SK-N-MC (cell line): ENCODE data around the gene PLPP4.

Experiments
- DNase-seq: peaks from one replicate; pipeline ENCODE4 v3.0.0-alpha.2; 2011; ENCODE audit warnings: low read depth, low spot score
- H3K27ac ChIP-seq: fragments of 200-600 bp; sonication (generic); 2 replicates; pipeline ENCODE4 v1.5.1; 2016; ENCODE audit warnings: mixed run types
- H3K36me3 ChIP-seq: fragments of 200-600 bp; sonication (generic); 2 replicates; pipeline ENCODE4 v1.6.1; 2017; ENCODE audit warnings: antibody characterized with exemption, low read length, mixed read lengths; ENCODE audit not compliant: insufficient read depth
- H3K4me3 ChIP-seq: fragments of 200-600 bp; sonication (generic); 2 replicates; pipeline ENCODE4 v1.5.1; 2016
- H3K9ac ChIP-seq: fragments of 200-600 bp; sonication (generic); 2 replicates; pipeline ENCODE4 v1.8.0; 2017; ENCODE audit warnings: mixed run types, mixed read lengths; ENCODE audit not compliant: insufficient read length
- H3K9me3 ChIP-seq: fragments of 200-600 bp; sonication (generic); 2 replicates; pipeline ENCODE4 v1.6.1; 2017; ENCODE audit warnings: low read depth, mild to moderate bottlenecking, antibody characterized with exemption, low read length, moderate library complexity, mixed read lengths
- EZH2 ChIP-seq: fragments of 200-600 bp; sonication (generic); IDR thresholded peaks from one replicate; pipeline ENCODE4 v1.6.1; 2017; ENCODE audit warnings: antibody characterized with exemption
- FOXP2 ChIP-seq: optimal IDR thresholded peaks from 2 replicates; pipeline ENCODE3; 2011; ENCODE audit warnings: mild to moderate bottlenecking, moderate library complexity; ENCODE audit not compliant: insufficient read depth; ENCODE audit errors: extremely low read length, control extremely low read depth
- POLR2AphosphoS5 ChIP-seq: IDR thresholded peaks from 2 replicates; pipeline ENCODE4 v1.6.1; 2012; ENCODE audit warnings: mild to moderate bottlenecking, low read depth, low read length, borderline replicate concordance

The PLPP4 gene

DNA sequence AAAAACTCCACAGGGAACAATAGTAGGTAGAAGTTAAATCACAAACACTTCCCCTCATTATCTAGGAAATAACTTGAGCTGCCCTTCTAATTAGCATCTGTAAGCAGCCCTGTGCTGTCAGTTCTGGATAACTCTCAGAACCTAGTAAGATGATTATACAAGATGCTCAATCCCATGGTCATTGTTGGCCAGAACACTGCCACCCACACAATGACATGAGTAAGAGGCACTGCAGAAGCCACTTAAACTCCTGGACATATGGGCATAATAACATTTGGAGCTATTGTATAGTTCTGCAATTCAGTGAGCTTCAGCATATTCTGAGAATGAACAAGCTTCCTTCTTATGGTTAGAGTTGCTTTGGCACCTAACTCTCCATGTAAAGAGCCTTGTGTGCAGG lies 153.8 kb downstream of the PLPP4 start:
- H3K27ac ChIP-seq = no peak overlapping the region
- TF ChIP-seq FOXP2 (no peak), POLR2AphosphoS5 (no peak), EZH2 (no peak)

DNA sequence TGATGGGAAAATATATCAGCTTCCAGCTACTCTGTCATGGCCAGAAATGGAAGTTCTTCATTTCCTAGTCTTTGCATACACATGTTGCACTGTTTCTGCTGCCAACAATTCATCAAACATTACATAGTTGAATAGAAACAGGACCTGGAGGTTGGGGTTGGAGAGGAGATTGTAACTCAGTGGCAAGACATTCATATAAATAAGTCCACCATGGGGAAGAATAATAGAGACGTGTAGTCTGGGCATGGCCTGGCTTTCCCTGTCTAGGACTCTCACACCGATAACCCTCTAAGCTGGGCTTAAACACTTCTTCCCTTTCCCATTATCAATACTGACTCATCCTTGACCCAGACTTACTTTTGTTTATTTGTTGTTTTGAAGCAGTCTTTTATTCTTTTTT lies 155.7 kb downstream of the PLPP4 start:
- Histone ChIP-seq H3K27ac (no peak overlapping the region), H3K9ac (no peak overlapping the region)
- DNase-seq = no peak

More for the DNA sequence above, 153.8 kb downstream of the PLPP4 start:
- Histone ChIP-seq H3K36me3 (no peaks in the 10 kb centered on the region), H3K9me3 (no peaks in the 10 kb centered on the region), H3K9ac (no peak overlapping the region), H3K4me3 (no peak overlapping the region)
- DNase-seq = no peak

DNA sequence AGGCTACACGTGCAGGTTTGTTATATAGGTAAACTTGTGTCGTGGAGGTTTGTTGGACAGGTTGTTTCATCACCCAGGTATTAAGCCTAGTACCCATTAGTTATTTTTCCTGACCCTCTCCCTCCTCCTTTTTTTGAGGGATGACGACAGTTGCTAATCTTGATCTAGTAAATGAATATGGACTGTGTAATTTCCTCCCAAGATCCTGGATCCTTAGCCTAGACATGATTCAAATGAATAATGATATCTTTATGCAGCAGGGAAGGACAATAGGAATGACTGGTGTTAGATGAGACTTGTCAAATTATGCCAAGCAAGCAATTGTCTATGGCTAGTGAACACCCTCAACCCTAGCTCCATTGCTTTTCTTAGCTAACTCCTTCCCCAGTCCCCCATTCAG lies 156.2 kb downstream of the PLPP4 start:
- H3K27ac ChIP-seq = no peak overlapping the region
- no peaks in the 10 kb centered on the region for H3K36me3 ChIP-seq
- no peaks in the 10 kb centered on the region for H3K9me3 ChIP-seq
- DNase-seq = no peak
- H3K9ac ChIP-seq = no peak overlapping the region
- H3K4me3 ChIP-seq = no peak overlapping the region
- no peak for TF ChIP-seq FOXP2
- TF ChIP-seq EZH2 = no peak
- TF ChIP-seq POLR2AphosphoS5 = no peak

More for the DNA sequence above, 155.7 kb downstream of the PLPP4 start:
- no peaks in the 10 kb centered on the region for H3K36me3 ChIP-seq
- TF ChIP-seq FOXP2 = no peak
- no peak for TF ChIP-seq POLR2AphosphoS5
- no peak for TF ChIP-seq EZH2
- H3K4me3 ChIP-seq = no peak overlapping the region
- H3K9me3 ChIP-seq = no peaks in the 10 kb centered on the region

DNA sequence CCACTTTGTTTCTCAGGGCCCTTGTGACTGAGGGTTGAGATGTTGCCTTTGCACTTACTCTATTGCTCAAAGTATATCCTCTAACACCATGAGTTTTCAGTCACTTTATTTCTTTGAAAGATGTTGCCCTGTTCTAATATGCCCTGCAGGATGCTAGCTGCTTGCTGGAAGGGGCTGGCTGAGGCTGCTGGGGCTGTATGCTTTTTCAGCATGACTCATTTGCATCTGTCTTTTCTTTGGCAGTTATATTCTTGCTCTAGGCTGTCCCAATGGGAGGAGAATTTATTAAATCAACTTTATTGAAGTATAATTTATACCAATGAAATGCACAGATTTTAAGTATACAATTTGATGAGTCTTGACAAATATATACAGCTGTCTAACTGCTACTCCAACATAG lies 157.7 kb downstream of the PLPP4 start:
- DNase-seq = no peak
- Histone ChIP-seq H3K9ac (no peak overlapping the region), H3K4me3 (no peak overlapping the region), H3K36me3 (no peaks in the 10 kb centered on the region), H3K27ac (no peak overlapping the region), H3K9me3 (no peaks in the 10 kb centered on the region)
- TF ChIP-seq POLR2AphosphoS5 (no peak), EZH2 (no peak), FOXP2 (no peak)

DNA sequence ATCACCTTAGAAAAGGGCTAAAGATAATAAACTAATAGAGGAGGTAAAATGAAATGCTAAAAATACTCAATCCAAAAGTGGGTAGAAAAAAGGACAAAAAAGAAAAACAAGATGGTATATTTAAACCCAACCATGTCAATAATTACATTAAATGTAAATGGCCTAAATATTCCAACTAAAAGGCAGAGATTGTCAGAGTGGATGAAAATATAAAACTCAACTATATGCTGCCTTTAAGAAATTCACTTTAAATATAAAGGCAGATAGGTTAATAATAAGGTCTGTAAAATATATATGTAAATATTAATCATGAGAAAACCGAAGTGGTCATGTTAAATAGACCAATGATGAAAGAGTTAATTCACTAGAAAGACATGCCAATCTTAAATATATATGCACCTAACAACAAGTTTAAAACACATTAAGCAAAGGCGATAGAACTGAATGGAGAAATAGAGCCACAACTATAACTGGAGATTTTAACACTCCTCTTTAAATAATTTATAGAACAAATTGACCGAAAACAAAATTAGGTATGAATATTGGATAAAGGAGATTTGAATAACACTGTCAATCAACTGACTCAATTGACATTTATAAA lies 159.4 kb downstream of the PLPP4 start:
- H3K9ac ChIP-seq = no peak overlapping the region
- TF ChIP-seq POLR2AphosphoS5 (no peak), EZH2 (no peak), FOXP2 (no peak)
- no peak overlapping the region for H3K4me3 ChIP-seq
- no peaks in the 10 kb centered on the region for H3K36me3 ChIP-seq
- no peak for DNase-seq
- H3K9me3 ChIP-seq = no peaks in the 10 kb centered on the region
- H3K27ac ChIP-seq = no peak overlapping the region

DNA sequence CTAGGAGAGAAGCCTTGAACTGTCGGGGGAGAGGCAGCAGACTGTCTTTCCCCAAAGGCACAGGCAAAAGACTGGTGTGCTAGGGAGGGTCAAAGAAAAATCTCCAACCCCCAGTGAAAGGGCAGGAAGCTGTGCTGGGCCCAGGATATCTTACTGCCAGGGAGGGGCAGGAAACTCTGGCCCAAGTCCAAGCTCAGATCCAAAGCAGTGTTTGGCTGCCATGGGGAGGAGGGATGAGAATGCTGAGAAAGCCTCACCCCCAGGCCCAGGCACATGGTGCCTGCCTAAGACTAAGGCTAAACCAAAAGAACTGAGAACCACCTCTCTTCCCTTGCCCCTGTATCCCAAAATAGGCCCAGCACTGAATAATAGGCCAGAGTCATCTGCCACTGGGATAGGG lies 171.2 kb downstream of the PLPP4 start:
- Histone ChIP-seq H3K9ac (no peak overlapping the region), H3K9me3 (no peaks in the 10 kb centered on the region), H3K36me3 (no peaks in the 10 kb centered on the region), H3K4me3 (no peak overlapping the region), H3K27ac (no peak overlapping the region)
- TF ChIP-seq POLR2AphosphoS5 (no peak), EZH2 (no peak), FOXP2 (no peak)
- DNase-seq = no peak

DNA sequence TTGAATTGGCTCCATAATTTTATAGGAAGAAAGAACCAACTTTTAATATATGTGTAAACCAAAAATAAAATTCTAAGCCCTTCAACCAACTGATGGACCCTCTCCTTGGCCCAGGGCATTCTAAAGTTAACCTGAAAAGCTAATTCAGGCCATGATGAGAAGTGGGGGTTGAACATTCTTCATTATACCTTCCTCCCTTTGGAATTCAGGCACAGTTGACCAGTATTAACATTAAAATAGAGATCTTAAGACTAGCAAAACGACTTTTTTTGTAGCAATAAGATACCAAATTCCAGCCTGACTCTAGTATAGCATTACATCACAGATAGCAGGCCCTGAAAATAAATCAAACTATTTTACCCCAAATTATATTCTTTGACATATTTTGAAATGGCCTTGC lies 173.2 kb downstream of the PLPP4 start:
- no peak overlapping the region for H3K27ac ChIP-seq
- TF ChIP-seq POLR2AphosphoS5 (no peak), EZH2 (no peak), FOXP2 (no peak)
- H3K36me3 ChIP-seq = no peaks in the 10 kb centered on the region
- no peak overlapping the region for H3K9ac ChIP-seq
- no peaks in the 10 kb centered on the region for H3K9me3 ChIP-seq
- no peak for DNase-seq
- H3K4me3 ChIP-seq = no peak overlapping the region

DNA sequence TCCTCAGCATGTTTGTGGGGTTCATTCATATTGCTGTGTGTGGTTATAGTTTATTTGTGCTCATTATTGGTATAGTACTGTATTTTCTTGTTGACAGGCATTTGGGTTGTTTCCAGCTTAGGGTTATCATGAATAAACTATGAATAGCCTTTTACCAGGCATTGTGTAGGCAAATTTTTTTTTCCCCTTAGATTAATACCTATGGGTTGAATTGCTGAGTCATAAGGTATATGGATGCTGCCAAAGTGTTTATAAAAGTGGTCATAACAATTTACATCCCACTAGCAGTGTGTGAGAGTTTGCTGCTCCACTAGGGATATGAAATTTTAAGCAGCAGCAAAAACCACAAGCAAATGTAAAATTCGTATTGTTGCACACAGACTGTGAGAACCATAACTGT lies 175.0 kb downstream of the PLPP4 start:
- no peak overlapping the region for H3K9ac ChIP-seq
- TF ChIP-seq FOXP2 = no peak
- no peak for TF ChIP-seq EZH2
- TF ChIP-seq POLR2AphosphoS5 = no peak
- DNase-seq = no peak
- H3K27ac ChIP-seq = no peak overlapping the region
- H3K4me3 ChIP-seq = no peak overlapping the region
- H3K36me3 ChIP-seq = no peaks in the 10 kb centered on the region
- no peaks in the 10 kb centered on the region for H3K9me3 ChIP-seq

DNA sequence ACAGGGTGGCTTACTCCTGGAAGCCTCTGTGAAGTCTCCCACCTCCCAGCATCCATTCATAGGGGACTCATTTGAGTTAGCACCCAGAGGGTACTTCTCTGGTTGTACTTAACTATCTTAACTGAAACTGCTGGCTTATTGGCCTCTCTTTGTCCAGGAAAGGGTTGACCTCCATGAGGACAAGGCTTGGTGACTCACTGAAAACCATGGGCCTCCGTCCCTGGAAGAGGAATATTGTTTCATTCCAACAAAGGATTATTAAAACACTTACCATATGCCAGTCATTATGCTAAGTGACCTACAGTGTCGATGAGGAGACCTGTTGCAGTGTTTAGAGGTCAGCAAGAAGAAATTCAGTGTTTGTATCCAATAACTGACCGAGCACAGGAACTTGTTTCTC lies 175.9 kb downstream of the PLPP4 start:
- Histone ChIP-seq H3K4me3 (no peak overlapping the region), H3K27ac (no peak overlapping the region), H3K36me3 (no peaks in the 10 kb centered on the region), H3K9me3 (no peaks in the 10 kb centered on the region), H3K9ac (no peak overlapping the region)
- DNase-seq = no peak
- no peak for TF ChIP-seq EZH2
- no peak for TF ChIP-seq FOXP2
- TF ChIP-seq POLR2AphosphoS5 = no peak
